ENCODE measurements around the gene CASTOR2.
"Not testable (repeated sequence)": the region's sequence is repeated elsewhere in the genome, so short reads cannot be mapped to it uniquely, and the experiment has no call there.

GRCh38 chr7:74977523-74977922 lies 13.0 kb downstream of the CASTOR2 start:
- not testable (repeated sequence) for TF ChIP-seq CTCF, POLR2A (IDR thresholded peaks at IDR 0.05)
